A673 (cell line): ENCODE measurements around the gene ACAP1.

ENCODE experiments used
- CTCF ChIP-seq: fragments of 300-800, 200-600 bp; sonication (generic); conservative IDR thresholded peaks from 2 replicates; pipeline ENCODE4 v1.5.1; 2017; ENCODE audit warnings: low read depth, mild to moderate bottlenecking, antibody characterized with exemption, low read length, moderate library complexity, mixed read lengths
- EZH2 ChIP-seq: fragments of 200-600 bp; sonication (generic); IDR thresholded peaks from 2 replicates; pipeline ENCODE4 v1.6.1; 2017; ENCODE audit warnings: borderline replicate concordance, low read depth, mild to moderate bottlenecking, mixed read lengths, antibody characterized with exemption, low read length; ENCODE audit not compliant: poor library complexity, severe bottlenecking

GRCh38 chr17:7290166-7290565 is 46.2 kb upstream of the ACAP1 start:
- TF ChIP-seq CTCF, result no peak
- no peak for TF ChIP-seq EZH2
